ENCODE results near the gene ACYP2. TPM values are rescaled to one million over a fixed set of nuclear protein-coding genes. Genes with fewer than 3 reads are reported as not detected.
"Not testable (repeated sequence)": the region's sequence is repeated elsewhere in the genome, so short reads cannot be mapped to it uniquely, and the experiment has no call there.

Gene ACYP2
- total and polyA plus RNA-seq, 2 donors from 2014 or later, result 16.7 to 24.5 TPM

GRCh38 chr2:54122171-54122935 is 6.9 kb downstream of the ACYP2 start:
- DNase-seq, result peak in 2 of 5 donors; percentile 11 to 32
- no peak for FAIRE-seq
- H3K9ac ChIP-seq (ENCODE audit: low read length in 3 of 3), result no peak overlapping the region
- H3K4me3 ChIP-seq (ENCODE audit: low read length in 3 of 3), result no peak overlapping the region
- H3K36me3 ChIP-seq (ENCODE audit: control insufficient read depth in 2 of 3, insufficient read depth in 3 of 3, low read length in 3 of 3), result no peaks in the 10 kb centered on the region
- no peaks in the 10 kb centered on the region for H3K4me1 ChIP-seq (ENCODE audit: control insufficient read depth in 2 of 3, insufficient read depth in 2 of 3, low read depth in 1 of 3, low read length in 3 of 3)
- H3K9me3 ChIP-seq (ENCODE audit: control insufficient read depth in 2 of 3, insufficient read depth in 1 of 3, low read length in 3 of 3), result peaks cover 0 to 6% (median 0%) of the 10 kb centered on the region in 3 donors
- no peaks in the 10 kb centered on the region for H3K27me3 ChIP-seq (ENCODE audit: control insufficient read depth, insufficient read depth, low read length)
- TF ChIP-seq CTCF (IDR thresholded peaks at IDR 0.05; ENCODE audit: borderline replicate concordance, extremely low read depth, insufficient read depth), result no peak
- H3K27ac ChIP-seq (ENCODE audit: low read depth in 2 of 2, low read length in 2 of 2), result no peak overlapping the region
- intact Hi-C loops (cut with DNase I), result no loop called here

- intact Hi-C loops (cut with DNase I), result no loop called here
- no peak for FAIRE-seq
- Histone ChIP-seq H3K27ac (ENCODE audit: low read depth in 2 of 2, low read length in 2 of 2) (no peak overlapping the region), H3K27me3 (ENCODE audit: control insufficient read depth, insufficient read depth, low read length) (no peaks in the 10 kb centered on the region), H3K36me3 (ENCODE audit: control insufficient read depth in 2 of 3, insufficient read depth in 3 of 3, low read length in 3 of 3) (no peaks in the 10 kb centered on the region), H3K9me3 (ENCODE audit: control insufficient read depth in 2 of 3, insufficient read depth in 1 of 3, low read length in 3 of 3) (peaks cover 0 to 6% (median 0%) of the 10 kb centered on the region in 3 donors), H3K4me1 (ENCODE audit: control insufficient read depth in 2 of 3, insufficient read depth in 2 of 3, low read depth in 1 of 3, low read length in 3 of 3) (no peaks in the 10 kb centered on the region), H3K4me3 (ENCODE audit: low read length in 3 of 3) (no peak overlapping the region), H3K9ac (ENCODE audit: low read length in 3 of 3) (no peak overlapping the region)
- no peak for DNase-seq
- no peak for TF ChIP-seq CTCF (IDR thresholded peaks at IDR 0.05; ENCODE audit: borderline replicate concordance, extremely low read depth, insufficient read depth)
These were observed 7.5 kb downstream of the ACYP2 start for GRCh38 chr2:54122939-54123338.

GRCh38 chr2:54127174-54127573 is 11.8 kb downstream of the ACYP2 start:
- H3K36me3 ChIP-seq (ENCODE audit: control insufficient read depth in 2 of 3, insufficient read depth in 3 of 3, low read length in 3 of 3); H3K27ac ChIP-seq (ENCODE audit: low read depth in 2 of 2, low read length in 2 of 2); H3K27me3 ChIP-seq (ENCODE audit: control insufficient read depth, insufficient read depth, low read length); FAIRE-seq; intact Hi-C loops (cut with DNase I); H3K9me3 ChIP-seq (ENCODE audit: control insufficient read depth in 2 of 3, insufficient read depth in 1 of 3, low read length in 3 of 3); H3K4me3 ChIP-seq (ENCODE audit: low read length in 3 of 3); H3K9ac ChIP-seq (ENCODE audit: low read length in 3 of 3); H3K4me1 ChIP-seq (ENCODE audit: control insufficient read depth in 2 of 3, insufficient read depth in 2 of 3, low read depth in 1 of 3, low read length in 3 of 3); DNase-seq: not testable (repeated sequence)

GRCh38 chr2:54133056-54133455 is 17.6 kb downstream of the ACYP2 start:
- H3K4me1 ChIP-seq (ENCODE audit: control insufficient read depth in 2 of 3, insufficient read depth in 2 of 3, low read depth in 1 of 3, low read length in 3 of 3), result no peaks in the 10 kb centered on the region
- no peak overlapping the region for H3K4me3 ChIP-seq (ENCODE audit: low read length in 3 of 3)
- H3K36me3 ChIP-seq (ENCODE audit: control insufficient read depth in 2 of 3, insufficient read depth in 3 of 3, low read length in 3 of 3), result no peaks in the 10 kb centered on the region
- FAIRE-seq, result no peak
- intact Hi-C loops (cut with DNase I), result no loop called here
- H3K9ac ChIP-seq (ENCODE audit: low read length in 3 of 3), result no peak overlapping the region
- no peak overlapping the region for H3K27ac ChIP-seq (ENCODE audit: low read depth in 2 of 2, low read length in 2 of 2)
- DNase-seq, result no peak
- TF ChIP-seq CTCF (IDR thresholded peaks at IDR 0.05; ENCODE audit: borderline replicate concordance, extremely low read depth, insufficient read depth), result no peak
- H3K27me3 ChIP-seq (ENCODE audit: control insufficient read depth, insufficient read depth, low read length), result no peaks in the 10 kb centered on the region
- no peaks in the 10 kb centered on the region for H3K9me3 ChIP-seq (ENCODE audit: control insufficient read depth in 2 of 3, insufficient read depth in 1 of 3, low read length in 3 of 3)
